ENCODE data around the gene NUDT1.

- TF ChIP-seq CTCF (IDR thresholded peaks at IDR 0.05; ENCODE audit: extremely low read depth in 1 of 2, insufficient read depth in 1 of 2, low read depth in 1 of 2, low read length in 2 of 2) (no peak), POLR2A (IDR thresholded peaks at IDR 0.05; ENCODE audit: low read depth, low read length) (no peak), GATA2 (IDR thresholded peaks at IDR 0.05; ENCODE audit: insufficient read depth, insufficient read length, low read depth, low read length) (no peak), POLR2AphosphoS5 (IDR thresholded peaks at IDR 0.05; ENCODE audit: insufficient read depth, low read depth, low read length) (no peak), MYC (IDR thresholded peaks at IDR 0.05; ENCODE audit: low read depth, low read length) (no peak), MAX (IDR thresholded peaks at IDR 0.05; ENCODE audit: insufficient read depth, insufficient read length) (no peak)
These were observed 40.2 kb downstream of the NUDT1 start for GRCh38 chr7:2282185-2282751.

Measured in endothelial cell of umbilical vein (primary cell).